ENCODE results near the gene INAFM2. TPM values are rescaled to one million over a fixed set of nuclear protein-coding genes. Genes with fewer than 3 reads are reported as not detected.

Gene INAFM2
- total and polyA plus RNA-seq, 9 of the 15 experiments (the other 6 are each of a cell fraction or from before 2014, with no cell fraction given), result 11.8 to 43.1 (median 27.2) TPM

DNA sequence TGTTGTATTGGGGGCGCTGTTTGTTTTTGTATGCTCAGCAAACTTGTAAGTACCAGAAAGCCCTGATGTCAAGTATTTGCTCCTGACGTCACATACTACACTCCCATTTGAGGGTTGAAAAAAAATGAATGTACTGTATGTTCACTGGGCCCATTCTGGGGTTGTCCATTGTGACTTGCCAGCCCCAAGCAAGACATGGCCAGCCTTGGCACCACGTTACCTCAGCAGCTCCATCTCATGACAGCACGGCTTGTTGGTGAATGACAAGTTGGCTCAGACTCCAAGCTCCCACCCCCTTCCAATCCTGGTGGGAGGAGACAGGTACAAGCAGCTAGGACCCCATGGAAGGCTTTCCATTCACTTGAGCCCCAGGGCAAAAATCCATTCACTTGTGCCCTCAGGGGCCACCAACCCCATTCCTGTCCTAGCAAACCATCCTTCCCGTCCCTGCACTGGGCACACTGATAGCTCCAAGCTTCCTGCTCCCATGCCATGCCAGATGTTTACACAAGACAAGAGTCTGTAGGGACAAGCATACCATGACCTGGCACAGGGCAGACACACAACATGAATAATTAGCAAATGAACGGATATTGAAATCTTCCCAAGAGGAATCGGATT is 28.9 kb downstream of the INAFM2 start:
- CTCF ChIA-PET (ENCODE audit: low intra/inter-chr PET ratio), result no interaction called here
- Histone ChIP-seq H3K79me2 (ENCODE audit: control insufficient read depth, insufficient read depth, low read length) (no peaks in the 10 kb centered on the region), H3K4me3 (no peak overlapping the region), H3K27me3 (ENCODE audit: control insufficient read depth in 2 of 2, insufficient read depth in 2 of 2, low read length in 2 of 2) (no peaks in the 10 kb centered on the region), H2AFZ (ENCODE audit: low read depth, low read length) (no peak overlapping the region), H3K9ac (ENCODE audit: insufficient read depth in 1 of 2, low read depth in 2 of 2, low read length in 2 of 2) (no peak overlapping the region), H3K4me1 (replicated peaks in 1 of 2; ENCODE audit: control insufficient read depth in 2 of 2, insufficient read depth in 2 of 2, low read length in 2 of 2) (peaks cover 9 to 14% of the 10 kb centered on the region in 2 experiments; a peak in 3 of 5 replicates), H3K36me3 (ENCODE audit: control insufficient read depth, insufficient read depth, low read length) (no peaks in the 10 kb centered on the region), H3K27ac (ENCODE audit: extremely low read depth, low read depth, low read length) (no peak overlapping the region), H4K20me1 (replicated peaks; ENCODE audit: control insufficient read depth, insufficient read depth, low read length) (no peaks in the 10 kb centered on the region; the same call in 1 of the 2 replicates), H3K4me2 (ENCODE audit: insufficient read depth, low read length) (no peak overlapping the region), H3K9me1 (ENCODE audit: control insufficient read depth, insufficient read depth, low read length) (no peaks in the 10 kb centered on the region), H3K9me3 (replicated peaks; ENCODE audit: control insufficient read depth, insufficient read depth, low read depth, low read length) (no peaks in the 10 kb centered on the region; the same call in 1 of the 2 replicates)
- BruUV-seq (replicated peaks), result no TSS peak
- TF ChIP-seq EP400 (IDR thresholded peaks at IDR 0.05) (no peak), ZNF780A (CRISPR knock-in tag; IDR thresholded peaks at IDR 0.05) (no peak), TBP (optimal IDR thresholded peaks at IDR 0.05; ENCODE audit: low read depth, low read length) (no peak), CBX1 (IDR thresholded peaks at IDR 0.05; ENCODE audit: low read depth) (no peak), ZNF316 (IDR thresholded peaks at IDR 0.05) (peak; percentile 38; the same call in 1 of the 2 replicates), KLF16 (IDR thresholded peaks at IDR 0.05) (no peak), ZNF57 (CRISPR knock-in tag; IDR thresholded peaks at IDR 0.05) (no peak), ATF1 (CRISPR knock-in tag; IDR thresholded peaks at IDR 0.05) (no peak), ATF1 (tag; IDR thresholded peaks at IDR 0.05) (peak; percentile 26; the same call in 1 of the 2 replicates)
- DNase-seq (ENCODE audit: extremely low read depth in 1 of 4, low spot score in 3 of 4) (no peak), ATAC-seq (no peak), FAIRE-seq (peak; percentile 23)
- in situ Hi-C loops (cut with MboI) (no loop called here), intact Hi-C loops (cut with micrococcal nuclease) (no loop called here)
- POLR2A ChIA-PET, result no interaction called here
- WGBS (ENCODE audit: insufficient coverage, low coverage, missing lambda C conversion rate), result 19% methylated on average over 7 of the region's 7 CpGs

Data from K562 (cell line).